H1 (cell line): ENCODE measurements around the gene CRTC3. TPM values are rescaled to one million over a fixed set of nuclear protein-coding genes. Genes with fewer than 3 reads are reported as not detected.

Source experiments
- CTCF ChIA-PET: fragments of 300-600 bp; sonication (Branson Sonifier 250); formaldehyde crosslinking; loops from one replicate; lab custom pipeline; 2021; ENCODE audit not compliant: partially characterized antibody; lab: Charles Lee
- POLR2A ChIA-PET: fragments of 300-600 bp; sonication (Branson Sonifier 250); formaldehyde crosslinking; loops from one replicate; lab custom pipeline; 2021; ENCODE audit warnings: inconsistent platforms; ENCODE audit not compliant: partially characterized antibody; lab: Charles Lee
- DNase-seq, 2 experiments: peaks; one replicate each; pipeline versions ENCODE4 v3.0.0 to v3.0.0-alpha.2; 2010 to 2022; ENCODE audit warnings: low spot score in 2 of 2, low read depth in 1 of 2, mixed read lengths in 1 of 2
- FAIRE-seq: peaks from 2 replicates; lab custom pipeline; 2011; peaks lifted over from hg19 to GRCh38; lab: Jason Lieb, UNC
- H2AFZ ChIP-seq: 2 replicates; pipeline ENCODE4 v1.8.1; 2012; ENCODE audit warnings: low read length, inconsistent platforms
- H2AK5ac ChIP-seq: 2 replicates; pipeline ENCODE4 v1.6.1; 2013; ENCODE audit warnings: low read depth, low read length
- H2BK120ac ChIP-seq: replicated peaks from 2 replicates; pipeline ENCODE3; 2013; ENCODE audit warnings: low read depth, low read length, inconsistent platforms
- H2BK12ac ChIP-seq: 2 replicates; pipeline ENCODE4 v1.6.1; 2013; ENCODE audit warnings: low read depth, low read length
- H2BK15ac ChIP-seq: 2 replicates; pipeline ENCODE4 v1.6.1; 2013; ENCODE audit warnings: low read length
- H2BK20ac ChIP-seq: 2 replicates; pipeline ENCODE4 v1.6.1; 2013; ENCODE audit warnings: low read length
- H2BK5ac ChIP-seq: 2 replicates; pipeline ENCODE4 v1.6.1; 2013; ENCODE audit warnings: low read depth, low read length
- H3K14ac ChIP-seq: 2 replicates; pipeline ENCODE4 v1.6.1; 2013; ENCODE audit warnings: inconsistent platforms; ENCODE audit not compliant: insufficient read length
- H3K18ac ChIP-seq: 2 replicates; pipeline ENCODE4 v1.6.1; 2013; ENCODE audit warnings: low read length; ENCODE audit errors: extremely low read depth
- H3K23ac ChIP-seq: 2 replicates; pipeline ENCODE4 v1.6.1; 2013; ENCODE audit warnings: inconsistent platforms; ENCODE audit not compliant: insufficient read length
- H3K23me2 ChIP-seq: 2 replicates; pipeline ENCODE4 v1.6.1; 2013; ENCODE audit warnings: low read depth, low read length
- H3K27ac ChIP-seq: 2 replicates; pipeline ENCODE4 v1.6.1; 2011; ENCODE audit warnings: low read depth, low read length, inconsistent platforms
- H3K27me3 ChIP-seq, 4 experiments: replicated peaks in 1 of 4; 1 replicate in 1 of 4; 2 replicates in 3 of 4; pipeline versions ENCODE4 v1.6.1 to v1.8.1; 2011 to 2013; ENCODE audit warnings: low read length in 3 of 4, mild to moderate bottlenecking in 3 of 4, inconsistent platforms in 2 of 4, mixed read lengths in 2 of 4, moderate library complexity in 1 of 4; ENCODE audit not compliant: control insufficient read depth in 3 of 4, insufficient read depth in 3 of 4; ENCODE audit errors: extremely low read depth in 1 of 4
- H3K36me3 ChIP-seq, 4 experiments: 2 replicates each; pipeline versions ENCODE4 v1.6.1 to v1.8.1; 2011 to 2013; ENCODE audit warnings: mild to moderate bottlenecking in 4 of 4, low read length in 3 of 4, moderate library complexity in 2 of 4, control low read depth in 1 of 4, inconsistent platforms in 1 of 4; ENCODE audit not compliant: insufficient read depth in 4 of 4, control insufficient read depth in 2 of 4
- H3K4ac ChIP-seq: replicated peaks from 2 replicates; pipeline ENCODE3; 2013; ENCODE audit warnings: low read length, low read depth, mixed read lengths, inconsistent platforms; ENCODE audit not compliant: insufficient read length
- H3K4me1 ChIP-seq, 4 experiments: replicated peaks in 1 of 4; 1 replicate in 1 of 4; 2 replicates in 3 of 4; pipeline versions ENCODE4 v1.6.1 to v1.8.1; 2011 to 2013; ENCODE audit warnings: low read length in 3 of 4, inconsistent platforms in 2 of 4, mixed read lengths in 1 of 4; ENCODE audit not compliant: insufficient read depth in 4 of 4, control insufficient read depth in 3 of 4
- H3K4me2 ChIP-seq, 2 experiments: 2 replicates each; pipeline versions ENCODE4 v1.6.1 to v1.8.1; 2011 to 2013; ENCODE audit warnings: low read depth in 2 of 2, low read length in 2 of 2, control low read depth in 1 of 2, inconsistent platforms in 1 of 2, mild to moderate bottlenecking in 1 of 2; ENCODE audit not compliant: insufficient read depth in 1 of 2
- H3K4me3 ChIP-seq, 4 experiments: fragments of 200-600, 300-600 bp in 1 of 4; sonication (generic), shearing (Covaris generic), sonication (Bioruptor Twin) in 1 of 4; 2 replicates each; pipeline versions ENCODE4 v1.5.1 to v1.8.1; 2011 to 2016; ENCODE audit warnings: low read length in 4 of 4, low read depth in 3 of 4, control low read depth in 2 of 4, inconsistent platforms in 2 of 4, mild to moderate bottlenecking in 2 of 4, mixed read lengths in 1 of 4, moderate library complexity in 1 of 4; ENCODE audit not compliant: insufficient read depth in 2 of 4; ENCODE audit errors: extremely low read depth in 1 of 4
- H3K56ac ChIP-seq: replicated peaks from 2 replicates; pipeline ENCODE3; 2013; ENCODE audit warnings: low read depth, mild to moderate bottlenecking, mixed read lengths, low read length, inconsistent platforms; ENCODE audit not compliant: insufficient read length
- H3K79me1 ChIP-seq: 2 replicates; pipeline ENCODE4 v1.6.1; 2013; ENCODE audit warnings: low read depth, low read length, control low read depth
- H3K79me2 ChIP-seq, 2 experiments: 2 replicates each; pipeline versions ENCODE4 v1.6.1 to v1.8.1; 2012 to 2013; ENCODE audit warnings: low read length in 2 of 2, mild to moderate bottlenecking in 2 of 2, inconsistent platforms in 1 of 2; ENCODE audit not compliant: insufficient read depth in 2 of 2, control insufficient read depth in 1 of 2
- H3K9ac ChIP-seq, 4 experiments: replicated peaks in 1 of 4; 1 replicate in 1 of 4; 2 replicates in 3 of 4; pipeline versions ENCODE4 v1.6.1 to v1.8.1; 2011 to 2013; ENCODE audit warnings: low read depth in 3 of 4, low read length in 3 of 4, control low read depth in 2 of 4, mild to moderate bottlenecking in 2 of 4, moderate library complexity in 2 of 4, inconsistent platforms in 1 of 4; ENCODE audit errors: extremely low read depth in 1 of 4
- H3K9me3 ChIP-seq, 2 experiments: 2 replicates each; pipeline versions ENCODE4 v1.6.1 to v1.8.1; 2012 to 2013; ENCODE audit warnings: mild to moderate bottlenecking in 2 of 2, moderate library complexity in 2 of 2, control low read depth in 1 of 2, inconsistent platforms in 1 of 2, low read depth in 1 of 2, low read length in 1 of 2, mixed read lengths in 1 of 2; ENCODE audit not compliant: insufficient read depth in 2 of 2
- H4K20me1 ChIP-seq, 2 experiments: replicated peaks in 1 of 2; 2 replicates each; pipeline versions ENCODE3 to v1.8.1; 2011 to 2013; ENCODE audit warnings: inconsistent platforms in 2 of 2, low read length in 2 of 2, mild to moderate bottlenecking in 1 of 2; ENCODE audit not compliant: insufficient read depth in 2 of 2, control insufficient read depth in 1 of 2
- H4K5ac ChIP-seq: 2 replicates; pipeline ENCODE4 v1.6.1; 2013; ENCODE audit warnings: low read length, low read depth, mixed read lengths, inconsistent platforms; ENCODE audit not compliant: insufficient read length
- H4K8ac ChIP-seq: 2 replicates; pipeline ENCODE4 v1.8.0; 2013; ENCODE audit warnings: mild to moderate bottlenecking, moderate library complexity, low read length, inconsistent platforms; ENCODE audit not compliant: insufficient read depth; ENCODE audit errors: extremely low read depth
- H4K91ac ChIP-seq: replicated peaks from 2 replicates; pipeline ENCODE3; 2013; ENCODE audit warnings: low read length, mixed read lengths, inconsistent platforms; ENCODE audit not compliant: insufficient read length
- CBX5 ChIP-seq: fragments of 300-800, 300-1000 bp; sonication (generic); IDR thresholded peaks from 2 replicates; pipeline ENCODE4 v1.7.1; 2016; ENCODE audit warnings: antibody characterized with exemption, low read length, low read depth
- EGR1 ChIP-seq: IDR thresholded peaks from 2 replicates; pipeline ENCODE4 v1.6.1; 2011; ENCODE audit warnings: low read depth, low read length, borderline replicate concordance
- KDM4A ChIP-seq: IDR thresholded peaks from one replicate; pipeline ENCODE4 v1.7.1; 2012; ENCODE audit warnings: low read depth, mild to moderate bottlenecking, moderate library complexity, low read length, inconsistent platforms; ENCODE audit not compliant: severe bottlenecking
- POLR2AphosphoS5 ChIP-seq: IDR thresholded peaks from 2 replicates; pipeline ENCODE4 v1.6.1; 2011; ENCODE audit warnings: low read depth, low read length
- POU5F1 ChIP-seq: IDR thresholded peaks from 2 replicates; pipeline ENCODE4 v1.6.1; 2011; ENCODE audit warnings: low read depth, mild to moderate bottlenecking, low read length, moderate library complexity
- TEAD4 ChIP-seq: IDR thresholded peaks from 2 replicates; pipeline ENCODE4 v1.6.1; 2012; ENCODE audit warnings: low read depth, low read length, inconsistent platforms, mixed read lengths
- YY1 ChIP-seq: IDR thresholded peaks from 2 replicates; pipeline ENCODE4 v1.6.1; 2011; ENCODE audit warnings: low read depth, mild to moderate bottlenecking, low read length
- polyA plus RNA-seq, 7 experiments: library from polyadenylated mRNA; depleted of rRNA in 3 of 7; stranded (reverse) in 5 of 7; unstranded in 2 of 7; fragments of >200 nt in 5 of 7; fragments of 200-250 nt in 2 of 7; gene quantifications; 1 replicate in 5 of 7; 2 replicates in 1 of 7; 4 replicates in 1 of 7; pipeline versions ENCODE4 v1.2.1 to v1.2.3, GENCODE V29; 2011 to 2013; ENCODE audit warnings: missing spikeins in 2 of 7, mixed read lengths in 2 of 7
- total RNA-seq: library from RNA; stranded (reverse); fragmentation: NEBNext Ultra II Directional; extraction: Animal tissue kit (Norgen Biotek cat#: 25700); gene quantifications from 2 replicates; pipeline ENCODE4 v1.2.1, GENCODE V29; 2021

The CRTC3 gene
- total and polyA plus RNA-seq, 2 of the 8 experiments (the other 6 are each of a cell fraction or from before 2014, with no cell fraction given), result 5.0 to 5.3 TPM

DNA sequence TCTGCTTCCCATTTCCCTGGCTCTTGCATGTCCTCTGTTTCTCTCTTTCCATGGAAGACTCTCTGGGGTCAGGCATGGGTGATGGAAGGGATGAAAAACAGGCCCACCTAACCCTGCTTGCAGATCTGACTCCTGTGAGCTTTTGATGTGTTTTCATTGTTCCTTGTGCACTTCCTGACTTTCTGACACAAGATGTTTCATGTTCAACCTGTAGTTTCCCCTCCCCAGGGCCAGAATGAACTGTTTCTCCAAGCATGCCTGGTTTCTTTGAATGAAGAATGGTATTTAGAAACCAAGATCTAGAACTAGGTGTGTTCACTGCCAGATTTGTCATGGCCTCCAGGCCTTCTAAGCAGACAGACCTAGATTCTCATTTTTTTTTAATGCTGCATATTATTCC lies 36.1 kb upstream of the CRTC3 start:
- Histone ChIP-seq H4K8ac (no peak overlapping the region), H2BK5ac (no peak overlapping the region), H3K4ac (no peak overlapping the region), H4K20me1 (no peaks in the 10 kb centered on the region), H2AK5ac (no peak overlapping the region), H3K36me3 (peaks cover 13 to 70% (median 44%) of the 10 kb centered on the region in 4 experiments), H3K4me2 (no peak overlapping the region), H3K79me1 (no peaks in the 10 kb centered on the region), H3K4me1 (no peaks in the 10 kb centered on the region), H4K91ac (no peak overlapping the region), H2BK15ac (no peak overlapping the region), H2BK20ac (no peak overlapping the region), H2BK120ac (no peak overlapping the region), H3K14ac (no peak overlapping the region), H3K18ac (no peak overlapping the region), H2AFZ (no peak overlapping the region), H3K27ac (no peak overlapping the region), H3K79me2 (no peaks in the 10 kb centered on the region), H3K4me3 (no peak overlapping the region), H3K56ac (no peak overlapping the region), H3K23ac (no peak overlapping the region), H3K27me3 (no peaks in the 10 kb centered on the region), H3K9me3 (no peaks in the 10 kb centered on the region), H3K9ac (no peak overlapping the region), H2BK12ac (no peak overlapping the region), H4K5ac (no peak overlapping the region), H3K23me2 (no peaks in the 10 kb centered on the region)
- ChIA-PET CTCF (no interaction called here), POLR2A (no interaction called here)
- no peak for TF ChIP-seq KDM4A
- no peak for TF ChIP-seq POLR2AphosphoS5
- TF ChIP-seq YY1, result no peak
- no peak for TF ChIP-seq TEAD4
- TF ChIP-seq POU5F1, result no peak
- TF ChIP-seq CBX5, result no peak
- TF ChIP-seq EGR1, result no peak
- FAIRE-seq (no peak), DNase-seq (no peak)
